Measurements from ENCODE around the gene ADAMTS17.

DNA sequence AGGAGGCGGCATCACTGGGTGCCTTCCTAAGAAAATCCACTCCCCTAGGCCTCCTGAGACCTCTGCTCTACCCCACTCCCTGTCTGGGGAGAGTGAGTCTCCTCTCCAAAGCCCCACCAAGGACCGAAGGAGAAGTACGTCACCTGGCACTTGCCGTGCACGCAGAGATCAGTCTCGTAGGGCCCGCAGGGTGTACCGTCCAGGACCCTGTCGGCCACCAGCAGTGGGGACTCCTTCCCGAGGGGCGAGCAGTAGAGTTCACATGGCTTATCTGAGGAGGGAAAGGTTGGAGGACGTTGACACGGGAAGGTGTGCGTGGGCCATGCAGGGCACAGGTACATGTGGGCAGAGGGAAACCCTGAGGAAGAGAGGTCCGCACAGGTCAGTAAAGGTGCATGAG, 232.9 kb downstream of the ADAMTS17 start:
- TF ChIP-seq CEBPB (IDR thresholded peaks at IDR 0.05) (no peak), FOXM1 (IDR thresholded peaks at IDR 0.05; ENCODE audit: borderline replicate concordance, low read depth) (no peak), EGR1 (IDR thresholded peaks at IDR 0.05) (no peak), CREB1 (IDR thresholded peaks at IDR 0.05; ENCODE audit: low read depth) (no peak), RAD21 (IDR thresholded peaks at IDR 0.05; ENCODE audit: low read depth) (no peak)
- TF ChIP-seq, protein P1, sequence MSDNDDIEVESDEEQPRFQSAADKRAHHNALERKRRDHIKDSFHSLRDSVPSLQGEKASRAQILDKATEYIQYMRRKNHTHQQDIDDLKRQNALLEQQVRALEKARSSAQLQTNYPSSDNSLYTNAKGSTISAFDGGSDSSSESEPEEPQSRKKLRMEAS (IDR thresholded peaks at IDR 0.05) = no peak

Measured in Ishikawa (cell line).